Measurements from ENCODE around the gene ELOVL2.

DNA sequence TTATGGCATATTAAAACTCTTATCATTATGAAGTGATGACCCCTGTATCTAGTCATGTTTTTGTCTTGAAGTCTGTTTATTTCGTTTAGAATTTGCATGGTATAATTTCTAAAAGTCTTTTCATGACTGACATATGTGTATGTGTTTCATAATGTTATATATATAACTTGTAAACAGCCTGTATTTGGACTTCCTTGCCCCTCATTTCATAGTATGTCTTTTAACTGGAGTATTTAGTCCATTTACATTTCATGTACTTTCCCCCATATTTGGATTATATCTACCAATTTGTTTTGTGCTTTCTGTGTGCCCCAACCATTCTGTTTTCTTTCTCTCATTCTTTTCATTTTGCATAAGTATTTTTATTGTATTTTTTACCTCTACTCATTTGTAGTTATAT lies 98.3 kb downstream of the ELOVL2 start:
- TF ChIP-seq, protein P1, sequence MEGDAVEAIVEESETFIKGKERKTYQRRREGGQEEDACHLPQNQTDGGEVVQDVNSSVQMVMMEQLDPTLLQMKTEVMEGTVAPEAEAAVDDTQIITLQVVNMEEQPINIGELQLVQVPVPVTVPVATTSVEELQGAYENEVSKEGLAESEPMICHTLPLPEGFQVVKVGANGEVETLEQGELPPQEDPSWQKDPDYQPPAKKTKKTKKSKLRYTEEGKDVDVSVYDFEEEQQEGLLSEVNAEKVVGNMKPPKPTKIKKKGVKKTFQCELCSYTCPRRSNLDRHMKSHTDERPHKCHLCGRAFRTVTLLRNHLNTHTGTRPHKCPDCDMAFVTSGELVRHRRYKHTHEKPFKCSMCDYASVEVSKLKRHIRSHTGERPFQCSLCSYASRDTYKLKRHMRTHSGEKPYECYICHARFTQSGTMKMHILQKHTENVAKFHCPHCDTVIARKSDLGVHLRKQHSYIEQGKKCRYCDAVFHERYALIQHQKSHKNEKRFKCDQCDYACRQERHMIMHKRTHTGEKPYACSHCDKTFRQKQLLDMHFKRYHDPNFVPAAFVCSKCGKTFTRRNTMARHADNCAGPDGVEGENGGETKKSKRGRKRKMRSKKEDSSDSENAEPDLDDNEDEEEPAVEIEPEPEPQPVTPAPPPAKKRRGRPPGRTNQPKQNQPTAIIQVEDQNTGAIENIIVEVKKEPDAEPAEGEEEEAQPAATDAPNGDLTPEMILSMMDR (IDR thresholded peaks at IDR 0.05) = no peak
- TF ChIP-seq EP300 (IDR thresholded peaks at IDR 0.05) = no peak

Data from stomach (tissue), 4 donors.